HCT116 (cell line): ENCODE results near the gene ENTPD8. TPM values are rescaled to one million over a fixed set of nuclear protein-coding genes. Genes with fewer than 3 reads are reported as not detected.

Experiments used
- ATAC-seq: fragments of 200-7000 bp; cut with Tn5 transposase; 2 replicates; pipeline ENCODE4 v1.9.1; 2020; ENCODE audit warnings: mild to moderate bottlenecking, moderate library complexity
- BruUV-seq: library from RNA; stranded (reverse); fragments of 400-500 nt; replicated peaks from 2 replicates; lab custom pipeline; 2021; lab: Mats Ljungman, UMichigan
- CTCF ChIA-PET: fragments of 300-600 bp; sonication (Branson Sonifier 250); formaldehyde crosslinking; loops from one replicate; lab custom pipeline; 2021; ENCODE audit warnings: antibody characterized with exemption; lab: Charles Lee
- POLR2A ChIA-PET: fragments of 300-600, 350-600 bp; sonication (Branson Sonifier 250); formaldehyde crosslinking; loops from one replicate; lab custom pipeline; 2021; ENCODE audit warnings: antibody characterized with exemption; lab: Charles Lee
- RAD21 ChIA-PET, 2 experiments: fragments of 300-600 bp; sonication (Branson Sonifier 250); formaldehyde crosslinking; loops; one replicate each; lab custom pipeline; 2023; ENCODE audit warnings: low total read pairs in 2 of 2; ENCODE audit not compliant: uncharacterized antibody in 2 of 2, unreplicated experiment in 2 of 2, low non-redundant PET in 1 of 2; lab: Charles Lee
- DNase-seq: peaks from one replicate; pipeline ENCODE4 v3.0.0-alpha.2; 2010; ENCODE audit warnings: low read depth, low spot score
- H2AFZ ChIP-seq: fragments of 200-600 bp; shearing (Covaris generic), sonication (generic); 2 replicates; pipeline ENCODE4 v1.6.1; 2017; ENCODE audit warnings: low read depth, mixed run types, mixed read lengths, antibody characterized with exemption, low read length; ENCODE audit not compliant: poor library complexity, severe bottlenecking
- H3K27ac ChIP-seq: 2 replicates; pipeline ENCODE4 v1.5.1; 2012; ENCODE audit warnings: low read depth, low read length
- H3K27me3 ChIP-seq: fragments of 200-600 bp; sonication (generic); 2 replicates; pipeline ENCODE4 v1.6.1; 2016; ENCODE audit warnings: mixed run types, low read length, mixed read lengths; ENCODE audit not compliant: insufficient read depth
- H3K36me3 ChIP-seq, 2 experiments: fragments of 200-500 bp in 1 of 2; fragments of 200-600 bp in 1 of 2; sonication (Bioruptor generic) in 1 of 2; sonication (generic) in 1 of 2; 2 replicates each; pipeline versions ENCODE4 v1.5.1 to v1.6.1; 2014 to 2016; ENCODE audit warnings: low read length in 2 of 2, inconsistent platforms in 1 of 2, mixed read lengths in 1 of 2, mixed run types in 1 of 2; ENCODE audit not compliant: insufficient read depth in 2 of 2, control insufficient read depth in 1 of 2
- H3K4me1 ChIP-seq, 2 experiments: fragments of 200-600 bp in 1 of 2; sonication (generic) in 1 of 2; 2 replicates each; pipeline versions ENCODE4 v1.5.1 to v1.6.1; 2012 to 2017; ENCODE audit warnings: low read length in 2 of 2, inconsistent platforms in 1 of 2, mild to moderate bottlenecking in 1 of 2, mixed read lengths in 1 of 2, mixed run types in 1 of 2, moderate library complexity in 1 of 2; ENCODE audit not compliant: insufficient read depth in 2 of 2, control insufficient read depth in 1 of 2
- H3K4me2 ChIP-seq: fragments of 200-600 bp; sonication (generic); 2 replicates; pipeline ENCODE4 v1.6.1; 2017; ENCODE audit warnings: mixed run types, low read length, mixed read lengths
- H3K4me3 ChIP-seq, 2 experiments: fragments of 200-600 bp in 1 of 2; sonication (generic) in 1 of 2; replicated peaks in 1 of 2; 2 replicates each; pipeline ENCODE4 v1.5.1; 2011 to 2016; ENCODE audit warnings: low read length in 2 of 2, control low read depth in 1 of 2, low read depth in 1 of 2, mild to moderate bottlenecking in 1 of 2, mixed read lengths in 1 of 2, mixed run types in 1 of 2
- H3K79me2 ChIP-seq: fragments of 200-600 bp; sonication (generic); 2 replicates; pipeline ENCODE4 v1.6.1; 2017; ENCODE audit warnings: mild to moderate bottlenecking, mixed run types, low read length, moderate library complexity, mixed read lengths; ENCODE audit not compliant: insufficient read depth
- H3K9ac ChIP-seq: fragments of 200-600 bp; sonication (generic); 2 replicates; pipeline ENCODE4 v1.6.1; 2016; ENCODE audit warnings: low read length, mixed read lengths
- H3K9me2 ChIP-seq: fragments of 200-600 bp; sonication (generic), shearing (Covaris generic); 2 replicates; pipeline ENCODE4 v1.6.1; 2017; ENCODE audit warnings: mixed run types, mild to moderate bottlenecking, moderate library complexity; ENCODE audit not compliant: insufficient read depth
- H3K9me3 ChIP-seq, 2 experiments: fragments of 200-500 bp in 1 of 2; fragments of 200-600 bp in 1 of 2; sonication (Bioruptor generic) in 1 of 2; sonication (generic) in 1 of 2; 2 replicates each; pipeline ENCODE4 v1.6.1; 2014 to 2017; ENCODE audit warnings: low read length in 2 of 2, mixed read lengths in 2 of 2, inconsistent platforms in 1 of 2, low read depth in 1 of 2, mild to moderate bottlenecking in 1 of 2, mixed run types in 1 of 2, moderate library complexity in 1 of 2; ENCODE audit not compliant: control insufficient read depth in 1 of 2, insufficient read depth in 1 of 2
- H4K20me1 ChIP-seq: fragments of 200-600 bp; sonication (generic), shearing (Covaris generic); 2 replicates; pipeline ENCODE4 v1.6.1; 2017; ENCODE audit warnings: mixed run types, mild to moderate bottlenecking, moderate library complexity; ENCODE audit not compliant: insufficient read depth
- ATF3 ChIP-seq: IDR thresholded peaks from 2 replicates; pipeline ENCODE4 v1.6.1; 2012
- CBX3 ChIP-seq: IDR thresholded peaks from 2 replicates; pipeline ENCODE4 v1.6.1; 2012; ENCODE audit warnings: low read depth
- CEBPB ChIP-seq: IDR thresholded peaks from 2 replicates; pipeline ENCODE4 v1.6.1; 2012; ENCODE audit warnings: low read depth
- EGR1 ChIP-seq: IDR thresholded peaks from 2 replicates; pipeline ENCODE4 v1.6.1; 2012; ENCODE audit warnings: low read depth
- EZH2 ChIP-seq: fragments of 200-600 bp; sonication (generic); IDR thresholded peaks from 2 replicates; pipeline ENCODE4 v1.6.1; 2017; ENCODE audit warnings: antibody characterized with exemption, mixed run types
- EZH2phosphoT487 ChIP-seq: fragments of 200-600 bp; IDR thresholded peaks from 2 replicates; pipeline ENCODE4 v1.6.1; 2018; ENCODE audit warnings: antibody characterized with exemption, borderline replicate concordance
- FOSL1 ChIP-seq: IDR thresholded peaks from 2 replicates; pipeline ENCODE4 v1.6.1; 2012; ENCODE audit warnings: low read depth
- JUND ChIP-seq: IDR thresholded peaks from 2 replicates; pipeline ENCODE4 v1.6.1; 2012
- MAX ChIP-seq: IDR thresholded peaks from 2 replicates; pipeline ENCODE4 v1.6.1; 2012
- POLR2A ChIP-seq: IDR thresholded peaks from 2 replicates; pipeline ENCODE4 v1.7.0; 2011; ENCODE audit warnings: borderline replicate concordance; ENCODE audit not compliant: insufficient read depth, insufficient read length; ENCODE audit errors: extremely low read depth
- POLR2AphosphoS5 ChIP-seq: IDR thresholded peaks from 2 replicates; pipeline ENCODE4 v1.6.1; 2011; ENCODE audit warnings: mild to moderate bottlenecking, low read depth, low read length, moderate library complexity
- RAD21 ChIP-seq: IDR thresholded peaks from 2 replicates; pipeline ENCODE4 v1.6.1; 2012; ENCODE audit warnings: low read depth, mild to moderate bottlenecking
- REST ChIP-seq: IDR thresholded peaks from 2 replicates; pipeline ENCODE4 v1.6.1; 2012; ENCODE audit warnings: low read depth
- SIN3A ChIP-seq: IDR thresholded peaks from 2 replicates; pipeline ENCODE4 v1.6.1; 2012; ENCODE audit warnings: low read depth
- SP1 ChIP-seq: IDR thresholded peaks from 2 replicates; pipeline ENCODE4 v1.6.1; 2012; ENCODE audit warnings: low read depth
- SRF ChIP-seq: IDR thresholded peaks from 2 replicates; pipeline ENCODE4 v1.6.1; 2012; ENCODE audit warnings: low read depth
- TCF7L2 ChIP-seq: IDR thresholded peaks from 2 replicates; pipeline ENCODE4 v1.7.0; 2011; ENCODE audit warnings: borderline replicate concordance, inconsistent platforms; ENCODE audit not compliant: insufficient read depth, insufficient read length; ENCODE audit errors: extremely low read depth
- YY1 ChIP-seq: IDR thresholded peaks from 2 replicates; pipeline ENCODE4 v1.6.1; 2011; ENCODE audit warnings: low read length, low read depth, moderate library complexity, mild to moderate bottlenecking; ENCODE audit not compliant: insufficient replicate concordance; ENCODE audit errors: extremely low read depth
- ZBTB33 ChIP-seq: IDR thresholded peaks from 2 replicates; pipeline ENCODE4 v1.6.1; 2011; ENCODE audit warnings: mild to moderate bottlenecking, low read length, moderate library complexity; ENCODE audit not compliant: insufficient replicate concordance; ENCODE audit errors: extremely low read depth
- ZNF274 ChIP-seq: fragments of 200-500 bp; sonication (Bioruptor generic); IDR thresholded peaks from 2 replicates; pipeline ENCODE4 v1.6.1; 2014; ENCODE audit warnings: mild to moderate bottlenecking, low read depth, low read length, inconsistent platforms
- intact Hi-C: fragments of 100-400 bp; cut with micrococcal nuclease; formaldehyde crosslinking; loops from 2 replicates; pipeline ENCODE4 v1.10.0; 2022
- total RNA-seq: library from RNA; stranded (reverse); gene quantifications from one replicate; pipeline ENCODE4 v1.2.1, GENCODE V29; 2021; ENCODE audit not compliant: unreplicated experiment

ENTPD8 gene
- total RNA-seq, 1 experiment from 2014 or later = 1.7 TPM

- BruUV-seq = no TSS peak
- RAD21 ChIA-PET = no interaction called here
- Histone ChIP-seq H3K27ac (no peak overlapping the region; the same call in 1 of the 2 replicates), H3K4me3 (no peak overlapping the region), H3K4me2 (peak overlapping the region; percentile 65), H3K4me1 (peaks cover 19 to 37% of the 10 kb centered on the region in 2 experiments), H3K9me2 (no peaks in the 10 kb centered on the region), H3K36me3 (peaks cover 0 to 2% of the 10 kb centered on the region in 2 experiments; a peak in 1 of 4 replicates), H2AFZ (no peak overlapping the region), H3K27me3 (no peaks in the 10 kb centered on the region), H4K20me1 (no peaks in the 10 kb centered on the region), H3K9me3 (no peaks in the 10 kb centered on the region), H3K79me2 (peaks cover 14% of the 10 kb centered on the region), H3K9ac (0 out of 2 replicates have a peak overlapping the region, but pooled peaks have one; percentile 4)
- no peak for ATAC-seq
- POLR2A ChIA-PET = no interaction called here
- TF ChIP-seq EZH2 (no peak), SIN3A (no peak), EGR1 (no peak), FOSL1 (no peak), POLR2AphosphoS5 (no peak), ZBTB33 (no peak), RAD21 (no peak), YY1 (no peak), CEBPB (no peak), ZNF274 (no peak), REST (no peak), CBX3 (no peak), MAX (no peak), SRF (no peak), TCF7L2 (no peak), EZH2phosphoT487 (no peak), JUND (no peak), SP1 (no peak), ATF3 (no peak), POLR2A (no peak)
- DNase-seq = no peak
- CTCF ChIA-PET = no interaction called here
- intact Hi-C loops = no loop called here
These were observed 21.3 kb upstream of the ENTPD8 start for GRCh38 chr9:137462396-137462985.
